GM19455 (cell line): ENCODE results near the gene HIBADH.
"Not testable (repeated sequence)": the region's sequence is repeated elsewhere in the genome, so short reads cannot be mapped to it uniquely, and the experiment has no call there.

Experiments used
- ATAC-seq: cut with Tn5 transposase; IDR thresholded peaks from one replicate; pipeline ENCODE4 v1.9.1; 2021; ENCODE audit not compliant: unreplicated experiment

Gene HIBADH

DNA sequence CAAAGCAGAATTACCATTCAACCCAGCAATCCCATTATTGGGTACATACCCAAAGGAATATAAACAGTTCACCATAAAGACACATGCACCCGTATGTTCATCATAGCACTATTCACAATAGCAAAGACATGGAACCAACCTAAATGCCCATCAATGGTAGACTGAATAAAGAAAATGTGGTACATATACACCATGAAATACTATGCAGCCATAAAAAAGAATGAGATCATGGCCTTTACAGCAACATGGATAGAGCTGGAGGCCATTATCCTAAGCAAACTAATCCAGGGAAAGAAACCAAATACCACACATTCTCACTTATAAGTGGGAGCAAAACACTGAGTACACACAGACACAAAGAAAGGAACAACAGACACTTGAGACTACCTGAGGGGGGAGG lies 23.6 kb downstream of the HIBADH start:
- ATAC-seq = not testable (repeated sequence)

DNA sequence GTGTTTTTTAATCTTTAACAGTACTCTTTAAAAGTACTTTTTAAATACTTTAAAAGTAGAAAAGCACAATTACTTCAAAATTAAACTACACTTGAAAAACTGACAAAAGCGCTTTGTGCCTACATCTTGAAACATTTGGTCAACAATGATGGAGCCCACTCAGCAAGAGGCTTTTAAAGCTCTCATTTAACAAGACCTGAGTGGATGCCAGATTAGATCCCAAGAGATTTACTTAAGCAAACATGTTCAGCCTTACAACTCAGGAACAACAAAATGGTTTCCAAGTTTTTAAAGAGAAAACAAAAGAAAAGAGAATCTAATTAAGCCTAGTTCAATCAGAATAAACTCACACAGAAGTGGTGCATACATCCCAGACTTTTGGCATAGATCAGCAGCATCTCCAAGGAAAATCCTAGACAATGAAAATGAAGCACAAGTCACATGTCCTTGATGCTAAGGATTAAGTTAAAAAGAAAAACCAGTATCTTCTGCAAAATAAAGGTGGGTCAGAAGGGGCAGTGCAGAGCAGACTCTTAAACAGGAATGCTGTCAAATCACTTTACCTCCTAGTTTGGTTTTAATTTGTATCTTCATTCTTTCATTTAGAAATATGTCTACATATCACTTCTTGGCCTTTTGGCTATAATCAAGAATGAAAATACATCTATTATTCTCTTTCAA lies 26.2 kb downstream of the HIBADH start:
- no peak for ATAC-seq

DNA sequence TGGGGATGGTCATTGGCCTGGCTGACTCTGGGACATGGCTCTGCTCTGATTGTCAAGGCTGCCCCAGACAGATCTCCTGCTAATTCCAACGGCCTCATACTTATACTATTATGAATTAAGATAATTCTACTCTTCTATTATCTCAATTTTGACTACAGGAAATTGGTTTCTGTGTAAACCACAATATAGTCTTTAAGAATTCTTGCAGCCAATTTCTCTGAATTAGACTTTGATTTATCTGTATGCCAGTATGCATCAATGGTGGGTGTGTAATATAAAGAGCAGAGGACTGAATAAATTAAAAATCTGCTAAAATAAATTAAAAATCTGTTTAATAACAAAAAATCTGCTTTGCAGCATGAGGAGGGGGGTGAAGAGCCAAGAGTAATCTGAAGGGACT lies 27.0 kb downstream of the HIBADH start:
- no peak for ATAC-seq

DNA sequence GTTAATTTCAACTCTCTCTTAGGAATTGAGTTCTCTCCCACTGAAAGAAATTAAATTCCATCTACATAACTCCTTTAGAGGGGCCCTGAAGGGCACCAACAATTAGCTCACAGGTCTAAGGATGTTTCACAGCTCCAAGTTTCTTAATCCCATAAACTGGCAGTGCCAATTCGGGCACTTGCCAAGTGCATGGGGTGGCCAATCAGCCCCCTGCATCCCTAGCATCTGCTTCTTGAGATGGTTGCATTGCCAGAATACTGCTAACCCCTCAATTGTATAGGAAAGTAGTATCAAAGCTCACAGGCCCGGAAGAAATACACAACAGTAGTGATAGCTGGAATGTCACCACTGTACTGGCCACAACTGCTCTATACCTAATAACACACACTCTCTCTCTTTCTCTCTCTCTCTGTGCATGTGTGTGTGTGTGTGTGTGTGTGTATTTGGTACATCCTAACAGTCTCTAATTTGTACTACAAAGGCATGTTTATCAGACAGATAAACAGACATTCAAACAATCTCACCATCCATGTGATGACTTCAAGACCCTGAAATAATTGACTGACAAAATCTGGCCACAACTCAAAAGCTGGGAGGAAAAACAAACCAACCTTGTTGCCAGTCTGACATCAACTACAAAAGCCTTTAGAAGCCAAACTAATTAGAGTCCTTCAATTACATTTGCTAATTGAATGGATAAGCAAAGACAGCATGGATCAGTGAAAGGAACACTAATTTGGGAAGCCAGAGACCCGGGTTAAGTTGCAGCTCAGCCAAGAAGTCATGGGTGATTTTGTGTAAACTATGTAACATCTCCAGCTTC lies 27.8 kb downstream of the HIBADH start:
- ATAC-seq = no peak

DNA sequence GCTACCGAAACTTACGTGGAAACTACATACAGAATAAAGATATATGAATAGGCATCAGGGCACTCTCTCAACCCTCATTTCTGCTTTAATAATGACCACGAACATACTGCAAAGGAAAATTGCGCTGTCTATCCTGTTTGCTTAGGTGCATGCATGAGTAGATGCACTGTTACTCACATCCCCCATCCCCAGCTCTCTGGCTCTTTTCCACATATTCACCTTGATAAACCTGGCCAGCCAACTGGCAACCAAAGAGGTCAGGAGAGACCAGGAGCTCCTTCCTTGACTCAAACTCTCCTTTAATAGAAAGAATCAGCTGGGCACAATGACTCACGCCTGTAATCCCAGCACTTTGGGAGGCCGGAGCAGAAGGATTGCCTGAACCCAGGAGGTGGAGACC lies 29.6 kb downstream of the HIBADH start:
- ATAC-seq = no peak

DNA sequence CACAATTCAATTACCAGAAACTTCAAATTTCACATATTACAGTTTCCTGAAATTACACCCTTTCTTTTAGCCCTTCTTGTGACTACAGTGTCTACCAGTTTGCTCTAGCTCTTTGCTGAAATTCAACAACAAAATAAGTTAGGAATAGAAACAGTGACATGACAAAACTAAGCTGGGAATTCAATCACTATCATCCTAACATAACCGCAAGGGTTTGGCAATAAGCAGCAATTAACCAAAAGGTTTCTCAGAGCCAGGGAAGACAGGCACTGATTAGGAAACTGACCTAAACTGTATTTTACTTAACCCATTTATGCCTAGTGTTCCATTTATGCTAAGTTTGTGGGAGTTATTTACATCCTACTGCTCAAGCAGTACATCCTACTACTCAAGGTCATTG lies 31.3 kb downstream of the HIBADH start:
- ATAC-seq = no peak

DNA sequence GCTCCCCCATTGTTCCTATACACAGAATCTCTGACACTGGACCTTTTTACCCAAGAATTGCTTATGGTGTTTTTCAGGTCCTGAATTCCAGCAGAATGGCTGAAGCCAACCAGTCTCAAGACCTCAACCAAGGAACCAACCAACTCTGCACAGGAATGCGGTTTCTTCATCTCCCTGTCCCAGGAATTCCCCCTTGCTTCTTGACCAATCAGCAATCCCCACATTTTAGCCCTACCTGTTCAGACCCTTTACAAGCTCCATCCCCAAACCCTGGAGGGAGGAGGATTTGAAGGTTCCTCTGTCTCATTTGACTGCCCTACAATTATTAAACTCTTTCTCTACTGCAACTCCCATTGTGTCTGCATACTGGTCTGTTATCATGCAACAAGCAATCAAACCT lies 35.5 kb downstream of the HIBADH start:
- no peak for ATAC-seq

DNA sequence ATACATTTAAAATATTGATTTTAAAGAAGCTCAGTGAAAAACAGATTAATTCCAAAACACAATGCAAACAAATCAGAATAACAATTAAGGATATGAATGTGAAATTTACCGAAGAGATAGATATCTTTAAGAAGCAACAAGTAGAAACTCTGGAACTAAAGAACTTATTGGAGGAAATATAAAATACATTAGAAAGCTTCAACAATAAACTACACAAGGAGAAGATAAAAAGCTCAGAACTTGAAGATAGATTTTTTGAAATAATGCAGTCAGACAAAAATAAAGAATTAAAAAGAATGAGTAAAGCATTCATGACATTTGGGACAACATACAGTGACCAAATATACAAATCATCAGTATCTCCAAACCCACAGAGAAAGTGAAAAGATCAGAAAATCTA lies 43.2 kb downstream of the HIBADH start:
- no peak for ATAC-seq

DNA sequence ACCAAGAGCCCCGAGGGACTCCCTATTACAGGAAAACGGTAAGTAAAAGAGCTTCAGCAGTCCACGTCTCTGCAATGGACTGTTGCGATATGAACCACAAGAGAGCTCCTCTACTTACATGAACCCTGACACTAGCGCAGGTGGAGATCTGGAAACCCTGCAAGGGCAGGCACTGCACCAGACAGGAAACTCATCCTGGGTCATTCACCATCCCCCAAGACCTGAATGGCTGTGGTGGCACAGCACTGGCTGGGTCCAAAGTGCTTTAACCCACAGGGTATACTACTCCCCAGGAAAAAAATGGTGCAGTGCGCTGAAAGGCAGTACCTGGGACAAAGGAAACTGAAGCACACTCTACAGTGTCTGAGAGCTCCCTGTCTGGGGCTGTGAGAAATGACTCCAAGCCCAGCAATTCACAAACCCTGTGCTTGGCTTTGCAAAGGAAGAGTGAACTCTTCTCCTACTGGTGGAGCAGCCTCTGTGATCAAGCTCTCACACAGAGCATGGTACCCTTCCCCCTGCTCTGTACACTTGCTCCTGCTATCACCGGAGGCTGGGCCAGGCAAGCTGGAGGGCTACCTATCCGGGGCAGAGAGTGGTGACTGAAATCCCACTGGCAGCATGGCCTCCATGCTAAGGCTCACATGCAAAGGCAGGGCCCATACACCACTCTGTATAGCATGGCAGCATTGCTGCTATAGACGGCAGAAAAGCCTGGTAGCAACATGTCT lies 44.9 kb downstream of the HIBADH start:
- ATAC-seq = no peak

DNA sequence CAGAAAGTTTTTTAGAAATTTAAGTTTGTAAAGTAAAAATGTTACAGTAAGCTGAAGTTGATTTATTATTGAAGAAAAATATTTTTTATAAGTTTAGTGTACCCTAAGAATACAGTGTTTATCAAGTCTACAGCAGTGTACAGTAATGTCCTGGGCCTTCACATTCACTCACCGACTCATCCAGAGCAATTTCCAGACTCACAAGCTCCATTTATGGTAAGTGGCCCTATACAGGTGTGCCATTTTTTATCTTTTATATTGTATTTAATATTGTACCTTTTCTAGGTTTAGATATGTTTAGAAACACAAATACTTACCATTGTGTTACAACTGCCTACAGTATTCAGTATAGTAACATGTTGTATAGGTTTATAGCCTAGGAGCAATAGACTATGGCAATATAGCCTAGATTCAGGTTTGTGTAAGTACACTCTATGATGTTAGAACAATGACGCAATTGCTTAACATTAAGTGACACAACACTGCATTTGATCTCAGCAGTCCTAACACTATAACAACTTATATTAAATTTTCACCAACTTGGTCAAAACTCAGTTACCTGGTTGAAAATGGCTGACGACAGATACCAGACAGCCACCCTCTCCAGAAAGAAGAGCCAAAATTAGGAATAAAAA lies 45.7 kb downstream of the HIBADH start:
- no peak for ATAC-seq

DNA sequence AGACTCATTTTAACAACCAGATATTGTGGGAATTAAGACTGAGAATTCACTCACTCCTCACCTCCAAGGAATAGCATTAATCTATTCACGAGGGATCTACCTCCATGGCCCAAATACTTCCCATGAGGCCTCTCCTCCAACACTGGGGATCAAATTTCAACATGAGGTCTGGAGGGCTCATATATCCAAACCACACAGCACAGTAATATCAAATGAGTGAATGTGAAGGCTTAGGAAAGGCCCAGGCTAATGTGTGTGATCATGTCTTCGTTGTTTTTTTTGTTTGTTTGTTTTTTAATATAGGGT lies 46.5 kb downstream of the HIBADH start:
- ATAC-seq = no peak

DNA sequence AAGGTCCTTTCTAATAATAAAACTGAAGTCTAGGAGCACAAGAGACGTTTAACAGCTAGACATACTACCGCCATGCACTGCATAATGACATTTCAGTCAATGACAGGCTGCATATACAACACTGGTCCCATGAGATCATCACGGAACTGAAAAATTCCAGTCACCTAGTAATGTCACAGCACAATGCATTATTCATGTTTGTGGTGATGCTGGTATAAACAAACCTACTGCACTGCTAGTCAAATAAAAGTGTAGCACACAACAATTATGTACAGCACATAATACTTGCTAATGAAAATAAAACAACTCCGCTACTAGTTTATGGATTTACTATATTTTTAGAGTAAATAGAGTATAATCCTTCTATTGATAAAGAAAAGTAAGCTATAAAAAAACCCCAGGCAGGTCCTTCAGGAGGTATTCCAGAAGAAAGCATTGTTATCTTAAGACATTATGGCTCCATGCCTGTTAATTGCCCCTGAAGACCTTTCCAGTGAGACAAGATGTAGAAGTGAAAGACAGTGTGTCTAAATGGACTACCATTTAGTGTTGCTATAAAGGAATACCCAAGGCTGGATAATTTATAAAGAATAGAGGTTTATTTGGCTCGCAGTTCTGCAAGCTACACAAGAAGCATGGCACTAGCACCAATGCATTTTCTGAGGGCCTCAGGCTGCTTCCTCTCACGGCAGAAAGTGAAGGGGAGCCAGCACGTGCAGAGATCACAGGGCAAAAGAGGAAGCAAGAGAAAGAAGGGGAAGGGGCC lies 47.1 kb downstream of the HIBADH start:
- ATAC-seq = no peak

DNA sequence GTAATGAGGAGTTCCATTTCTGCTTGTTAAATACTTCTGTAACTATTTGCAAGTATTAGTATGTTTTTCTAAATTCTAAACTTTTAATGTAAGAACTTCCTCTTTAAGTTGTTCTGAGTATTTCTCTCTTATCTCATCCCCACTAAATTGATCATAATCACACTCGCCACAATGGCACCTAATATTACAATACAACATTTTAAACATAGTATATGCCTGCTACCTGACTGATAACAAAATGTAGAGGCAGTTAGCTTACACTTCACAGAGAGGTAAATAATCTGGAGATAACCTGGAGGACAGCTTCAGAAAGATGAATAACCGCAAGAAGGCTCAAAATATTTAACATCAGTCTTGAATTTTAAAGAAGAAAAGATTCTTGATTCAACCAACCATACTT lies 48.6 kb downstream of the HIBADH start:
- no peak for ATAC-seq

DNA sequence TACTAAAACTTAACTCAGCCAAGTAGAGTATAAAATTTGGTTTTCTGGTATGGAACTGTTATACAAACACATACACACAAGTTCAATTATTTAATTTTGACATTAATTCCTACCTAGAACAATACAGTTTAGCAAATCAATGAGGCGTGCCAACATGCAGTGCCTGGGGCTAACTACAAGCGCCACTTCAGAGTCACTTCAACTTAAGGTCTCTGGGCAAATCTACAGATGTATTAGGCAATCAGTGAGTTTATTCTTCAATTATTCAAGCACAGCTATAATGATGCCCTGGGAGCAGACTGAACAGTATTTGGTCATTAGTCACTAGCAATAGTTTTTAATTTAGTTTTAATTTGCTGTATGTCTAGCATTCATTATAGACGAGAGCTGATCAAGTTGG lies 51.6 kb downstream of the HIBADH start:
- no peak for ATAC-seq

DNA sequence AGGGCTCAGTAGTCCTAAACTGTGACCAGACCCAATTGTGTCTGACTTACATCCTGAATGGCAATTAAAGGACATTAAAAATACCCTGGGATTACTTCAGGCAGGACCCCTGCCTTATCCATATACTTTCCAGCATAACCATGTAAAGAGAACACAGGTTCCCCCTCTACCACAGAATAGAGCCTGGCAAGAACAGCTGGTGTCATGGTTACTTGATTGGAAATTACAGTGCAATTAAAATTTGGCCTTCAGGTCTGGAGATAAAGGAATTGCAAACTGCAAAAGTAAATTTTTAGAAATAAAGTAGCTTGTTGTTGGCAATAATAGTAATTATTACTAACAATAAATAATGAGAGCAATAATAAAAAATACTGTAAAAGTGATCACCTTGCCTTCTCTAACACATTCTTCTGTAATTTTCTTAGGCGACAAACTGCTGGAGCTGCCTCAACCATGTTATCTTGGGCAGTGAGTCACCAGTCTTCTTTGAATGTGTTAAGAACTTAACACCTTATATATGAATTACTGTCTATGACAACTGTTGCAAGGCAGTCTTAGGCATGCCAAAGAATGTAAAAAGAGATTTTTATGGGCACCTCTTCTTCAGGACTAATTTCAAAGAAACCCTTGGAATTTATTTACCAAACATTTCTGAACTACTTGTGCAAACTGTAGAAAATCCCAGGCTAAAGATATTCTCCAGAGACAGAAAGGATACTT lies 53.7 kb downstream of the HIBADH start:
- ATAC-seq = no peak

DNA sequence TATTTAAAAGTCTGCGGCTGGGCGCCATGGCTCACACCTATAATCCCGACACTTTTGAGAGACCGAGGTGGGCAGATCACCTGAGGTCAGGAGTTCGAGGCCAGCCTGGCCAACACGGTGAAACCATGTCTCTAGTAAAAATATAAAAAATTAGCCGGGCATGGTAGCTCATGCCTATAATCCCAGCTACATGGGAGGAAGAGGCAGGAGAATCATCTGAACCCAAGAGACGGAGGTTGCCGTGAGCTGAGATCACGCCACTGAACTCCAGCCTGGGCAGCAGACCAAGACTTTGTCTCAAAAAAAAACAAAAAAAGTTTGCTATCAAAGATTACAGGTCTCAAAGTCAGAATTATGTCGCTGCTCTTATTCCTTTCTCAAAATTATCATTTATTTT lies 55.5 kb downstream of the HIBADH start:
- ATAC-seq = no peak

DNA sequence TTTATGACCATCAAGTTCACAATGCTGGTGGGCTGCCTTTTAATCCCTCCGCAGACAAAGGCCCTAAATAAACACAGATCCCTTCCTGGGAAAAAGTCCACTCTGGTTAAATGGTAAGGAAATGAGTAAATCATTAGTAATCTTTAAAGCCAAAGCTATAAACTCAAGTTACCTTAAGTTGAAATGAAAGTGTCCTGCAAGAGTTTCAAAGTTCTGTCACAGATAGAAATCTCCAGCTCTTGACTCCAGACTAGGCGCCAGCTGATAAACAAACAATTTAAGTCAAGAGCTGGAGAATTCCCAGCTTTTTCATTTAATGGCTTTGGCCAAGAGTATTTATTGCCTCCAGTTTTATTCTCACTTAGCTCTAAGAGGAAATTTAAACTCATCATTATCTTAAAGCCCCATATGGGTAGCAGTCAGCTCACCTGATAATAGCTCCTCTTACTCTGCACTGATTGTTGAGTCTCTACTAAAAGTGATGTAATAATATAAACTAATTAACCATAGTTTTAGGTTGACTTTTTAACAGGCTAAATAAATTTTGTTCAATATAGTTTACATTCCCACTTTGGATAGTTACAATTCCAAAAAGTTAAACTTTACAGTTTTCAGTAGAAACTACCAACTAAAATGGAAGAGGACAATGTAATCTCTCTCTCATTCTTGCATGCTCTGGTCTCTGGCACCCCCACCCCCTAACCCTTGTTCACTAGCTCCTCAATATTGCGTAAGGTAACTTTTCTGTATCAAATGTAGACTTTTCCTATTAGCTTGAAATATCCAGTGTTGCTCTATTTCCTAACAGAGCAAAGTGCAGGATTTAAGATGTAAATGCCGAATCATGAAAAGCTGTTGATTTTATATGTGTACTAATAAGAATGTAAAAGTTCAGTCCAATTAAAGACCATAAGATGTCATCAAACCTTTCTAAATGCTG lies 56.1 kb downstream of the HIBADH start:
- ATAC-seq = no peak

DNA sequence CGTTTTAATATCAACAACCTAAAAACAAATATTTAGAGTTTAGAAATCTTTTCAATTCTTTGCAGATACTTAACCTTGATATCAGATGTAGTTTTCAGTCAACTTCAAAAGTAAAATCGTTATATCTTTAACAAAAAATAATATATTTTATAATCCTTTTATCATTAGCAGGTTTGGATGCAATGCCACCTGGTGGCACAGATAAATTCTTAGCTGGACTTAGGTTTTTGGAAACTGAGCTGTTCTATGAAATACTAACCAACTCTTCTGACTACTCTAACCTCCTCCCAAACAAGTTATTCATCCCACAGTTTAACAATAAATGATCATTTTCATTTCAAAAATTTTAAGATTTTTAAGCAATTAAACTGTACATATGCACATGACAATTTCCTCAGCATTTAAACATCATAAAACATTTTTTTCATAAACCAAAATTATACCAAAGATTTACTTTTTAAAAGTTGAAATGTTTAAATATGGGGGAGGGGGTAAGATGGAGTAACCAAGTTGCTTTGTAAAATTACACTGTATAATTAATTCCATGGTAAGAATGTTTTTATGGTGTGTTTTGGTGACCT lies 56.9 kb downstream of the HIBADH start:
- ATAC-seq = no peak

DNA sequence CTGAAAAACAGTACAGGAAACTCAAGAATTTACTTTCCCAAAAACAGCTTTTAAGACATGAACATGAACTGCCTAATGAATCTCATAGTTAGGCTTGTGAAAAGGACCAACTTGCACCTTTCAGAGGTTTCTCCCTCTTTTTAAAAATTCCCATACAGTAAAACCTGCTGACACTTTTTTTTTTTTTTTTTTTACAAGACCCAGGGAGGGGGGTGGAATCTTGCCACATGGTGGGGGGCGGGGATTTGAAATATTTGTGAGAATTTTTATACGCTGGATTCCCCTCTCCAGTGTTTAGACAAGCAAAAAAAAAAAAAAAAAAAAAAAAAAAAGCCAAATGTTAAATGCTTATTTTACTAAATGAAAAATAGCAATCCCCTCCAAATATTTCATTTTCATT lies 57.4 kb downstream of the HIBADH start:
- no peak for ATAC-seq
